ENCODE results near the gene PKN1. TPM values are rescaled to one million over a fixed set of nuclear protein-coding genes. Genes with fewer than 3 reads are reported as not detected.
A peak's percentile ranks its signal among the peaks of the same experiment; 100 is the strongest.
"Not testable (repeated sequence)": the region's sequence is repeated elsewhere in the genome, so short reads cannot be mapped to it uniquely, and the experiment has no call there.

Gene PKN1
- total and polyA plus RNA-seq, 2 donors (not counting 1 experiment from before 2014, with no cell fraction given) = 114 to 171 TPM

- peaks cover 4 to 61% of the 10 kb centered on the region in 2 experiments for H3K36me3 ChIP-seq (replicated peaks in 1 of 2; ENCODE audit: control extremely low read depth in 1 of 2, control insufficient read depth in 1 of 2, extremely low read depth in 1 of 2, insufficient read depth in 2 of 2, low read length in 1 of 2)
- no peak overlapping the region for H3K4me3 ChIP-seq (ENCODE audit: control extremely low read depth in 1 of 5, extremely low read depth in 1 of 5, insufficient read depth in 1 of 5, low read depth in 2 of 5, low read length in 4 of 5)
- intact Hi-C loops (cut with micrococcal nuclease) = no loop called here
- peaks cover 7 to 39% of the 10 kb centered on the region in 2 donors for H3K4me1 ChIP-seq (ENCODE audit: control insufficient read depth in 2 of 2, insufficient read depth in 2 of 2, low read length in 2 of 2)
- Mint-ChIP-seq H3K27ac (peak overlapping the region; percentile 57), H3K9me3 (ENCODE audit: insufficient read depth) (no peaks in the 10 kb centered on the region), H3K4me1 (peaks cover 31% of the 10 kb centered on the region), H3K4me3 (no peak overlapping the region), H3K27me3 (no peaks in the 10 kb centered on the region)
- no peak overlapping the region for H2AFZ ChIP-seq (ENCODE audit: insufficient read depth, low read depth, low read length, poor library complexity, severe bottlenecking)
- WGBS (ENCODE audit: insufficient coverage) = 96% methylated on average over 16 of the region's 26 CpGs
- no peaks in the 10 kb centered on the region for H3K27me3 ChIP-seq (replicated peaks in 1 of 4; ENCODE audit: control extremely low read depth in 1 of 4, control insufficient read depth in 3 of 4, insufficient read depth in 4 of 4, low read length in 3 of 4)
- ChIA-PET POLR2A (interaction anchor here (1.2 kb wide), 1 partner anchor 36 kb away, joined by 4 read pairs; no protein-coding TSS in a partner anchor), CTCF (interaction anchor here (0.6 to 8.9 kb wide), 5 partner anchors 24 to 326 kb away, joined by 3 to 213 read pairs (median 7); partner anchors contain the start of gene ASF1B)
- H3K27ac ChIP-seq (ENCODE audit: low read length in 2 of 2) = no peak overlapping the region
- peak; percentile 51 for DNase-seq
- ATAC-seq (ENCODE audit: low read depth) = no peak
- H3K9ac ChIP-seq (ENCODE audit: low read length) = no peak overlapping the region
- H3K9me3 ChIP-seq (ENCODE audit: control extremely low read depth in 1 of 3, control insufficient read depth in 2 of 3, insufficient read depth in 1 of 3, low read length in 2 of 3) = peaks cover 0 to 11% (median 0%) of the 10 kb centered on the region in 3 donors
- TF ChIP-seq CTCF (IDR thresholded peaks at IDR 0.05) = no peak
- TF ChIP-seq EZH2 (IDR thresholded peaks at IDR 0.05; ENCODE audit: borderline replicate concordance, insufficient read depth, low read depth, low read length, poor library complexity, severe bottlenecking) = no peak
- peaks cover 13% of the 10 kb centered on the region for H4K20me1 ChIP-seq (ENCODE audit: control insufficient read depth, insufficient read depth, low read length, poor library complexity, severe bottlenecking)
- H3K79me2 ChIP-seq (ENCODE audit: control insufficient read depth, insufficient read depth, low read length) = no peaks in the 10 kb centered on the region
- H3K4me2 ChIP-seq (replicated peaks; ENCODE audit: low read depth, low read length, poor library complexity, severe bottlenecking) = no peak overlapping the region
These were observed 30.6 kb upstream of the PKN1 start for GRCh38 chr19:14402332-14403144.

GRCh38 chr19:14403145-14403930, 29.8 kb upstream of the PKN1 start:
- H3K4me2 ChIP-seq (replicated peaks; ENCODE audit: low read depth, low read length, poor library complexity, severe bottlenecking); H3K4me3 Mint-ChIP-seq; H3K27me3 ChIP-seq (replicated peaks in 1 of 4; ENCODE audit: control extremely low read depth in 1 of 4, control insufficient read depth in 3 of 4, insufficient read depth in 4 of 4, low read length in 3 of 4); intact Hi-C loops (cut with micrococcal nuclease); H3K27ac ChIP-seq (ENCODE audit: low read length in 2 of 2); H3K9me3 Mint-ChIP-seq (ENCODE audit: insufficient read depth); H3K27me3 Mint-ChIP-seq; H3K9ac ChIP-seq (ENCODE audit: low read length); H3K4me3 ChIP-seq (ENCODE audit: control extremely low read depth in 1 of 5, extremely low read depth in 1 of 5, insufficient read depth in 1 of 5, low read depth in 2 of 5, low read length in 4 of 5); H2AFZ ChIP-seq (ENCODE audit: insufficient read depth, low read depth, low read length, poor library complexity, severe bottlenecking); ATAC-seq (ENCODE audit: low read depth); H3K27ac Mint-ChIP-seq; H3K79me2 ChIP-seq (ENCODE audit: control insufficient read depth, insufficient read depth, low read length): not testable (repeated sequence)
- Histone ChIP-seq H3K36me3 (replicated peaks in 1 of 2; ENCODE audit: control extremely low read depth in 1 of 2, control insufficient read depth in 1 of 2, extremely low read depth in 1 of 2, insufficient read depth in 2 of 2, low read length in 1 of 2) (peaks cover 2 to 65% of the 10 kb centered on the region in 2 experiments), H3K9me3 (ENCODE audit: control extremely low read depth in 1 of 3, control insufficient read depth in 2 of 3, insufficient read depth in 1 of 3, low read length in 2 of 3) (peaks cover 0 to 11% (median 0%) of the 10 kb centered on the region in 3 donors), H4K20me1 (ENCODE audit: control insufficient read depth, insufficient read depth, low read length, poor library complexity, severe bottlenecking) (peaks cover 21% of the 10 kb centered on the region), H3K4me1 (ENCODE audit: control insufficient read depth in 2 of 2, insufficient read depth in 2 of 2, low read length in 2 of 2) (peaks cover 7 to 39% of the 10 kb centered on the region in 2 donors)
- POLR2A ChIA-PET = interaction anchor here (0.7 to 1.3 kb wide), 4 partner anchors 20 to 65 kb away, joined by 4 to 8 read pairs (median 6); no protein-coding TSS in a partner anchor
- peak; percentile 24 for DNase-seq
- WGBS (ENCODE audit: insufficient coverage) = 100% methylated on average over 4 of the region's 15 CpGs
- CTCF ChIA-PET = interaction anchor here (0.7 to 8.9 kb wide), 5 partner anchors 22 to 1389 kb away, joined by 3 to 213 read pairs (median 6); partner anchors contain the start of genes ADGRE5 and ASF1B
- peaks cover 33% of the 10 kb centered on the region for H3K4me1 Mint-ChIP-seq

Data from B cell (primary cell).